Transverse colon (tissue), 4 donors: ENCODE measurements around the gene OARD1.

Experiments
- CTCF ChIP-seq, 5 experiments: fragments of 200-600 bp in 3 of 5; fragments of 450-650 bp in 2 of 5; sonication (generic) in 3 of 5; IDR thresholded peaks; 1 replicate in 2 of 5; 2 replicates in 3 of 5; pipeline ENCODE4 v1.5.1; 2016 to 2017; ENCODE audit warnings: antibody characterized with exemption in 5 of 5, inconsistent platforms in 3 of 5, mild to moderate bottlenecking in 2 of 5, moderate library complexity in 1 of 5
- POLR2AphosphoS5 ChIP-seq, 3 donors: sonication (generic); formaldehyde crosslinking; IDR thresholded peaks; one replicate each; pipeline ENCODE4 v1.6.1; 2016; ENCODE audit warnings: antibody characterized with exemption in 3 of 3

GRCh38 chr6:41043151-41043550, 29.0 kb downstream of the OARD1 start:
- no peak for TF ChIP-seq CTCF (IDR thresholded peaks at IDR 0.05)
- TF ChIP-seq POLR2AphosphoS5 (IDR thresholded peaks at IDR 0.05) = no peak
